SK-N-MC (cell line): ENCODE results near the gene SH2D4B.

ENCODE experiments used
- DNase-seq: peaks from one replicate; pipeline ENCODE4 v3.0.0-alpha.2; 2011; ENCODE audit warnings: low read depth, low spot score
- H3K27ac ChIP-seq: fragments of 200-600 bp; sonication (generic); 2 replicates; pipeline ENCODE4 v1.5.1; 2016; ENCODE audit warnings: mixed run types
- H3K36me3 ChIP-seq: fragments of 200-600 bp; sonication (generic); 2 replicates; pipeline ENCODE4 v1.6.1; 2017; ENCODE audit warnings: antibody characterized with exemption, low read length, mixed read lengths; ENCODE audit not compliant: insufficient read depth
- H3K4me3 ChIP-seq: fragments of 200-600 bp; sonication (generic); 2 replicates; pipeline ENCODE4 v1.5.1; 2016
- H3K9ac ChIP-seq: fragments of 200-600 bp; sonication (generic); 2 replicates; pipeline ENCODE4 v1.8.0; 2017; ENCODE audit warnings: mixed run types, mixed read lengths; ENCODE audit not compliant: insufficient read length
- H3K9me3 ChIP-seq: fragments of 200-600 bp; sonication (generic); 2 replicates; pipeline ENCODE4 v1.6.1; 2017; ENCODE audit warnings: low read depth, mild to moderate bottlenecking, antibody characterized with exemption, low read length, moderate library complexity, mixed read lengths
- EZH2 ChIP-seq: fragments of 200-600 bp; sonication (generic); IDR thresholded peaks from one replicate; pipeline ENCODE4 v1.6.1; 2017; ENCODE audit warnings: antibody characterized with exemption
- FOXP2 ChIP-seq: optimal IDR thresholded peaks from 2 replicates; pipeline ENCODE3; 2011; ENCODE audit warnings: mild to moderate bottlenecking, moderate library complexity; ENCODE audit not compliant: insufficient read depth; ENCODE audit errors: extremely low read length, control extremely low read depth
- POLR2AphosphoS5 ChIP-seq: IDR thresholded peaks from 2 replicates; pipeline ENCODE4 v1.6.1; 2012; ENCODE audit warnings: mild to moderate bottlenecking, low read depth, low read length, borderline replicate concordance

The SH2D4B gene

GRCh38 chr10:80614576-80615416 is 77.1 kb downstream of the SH2D4B start:
- Histone ChIP-seq H3K27ac (no peak overlapping the region), H3K4me3 (no peak overlapping the region), H3K36me3 (no peaks in the 10 kb centered on the region), H3K9me3 (no peaks in the 10 kb centered on the region), H3K9ac (no peak overlapping the region)
- DNase-seq: no peak
- TF ChIP-seq POLR2AphosphoS5: no peak
- TF ChIP-seq EZH2: no peak

- Histone ChIP-seq H3K36me3 (no peaks in the 10 kb centered on the region), H3K27ac (no peak overlapping the region), H3K4me3 (no peak overlapping the region), H3K9me3 (no peaks in the 10 kb centered on the region), H3K9ac (no peak overlapping the region)
- DNase-seq: no peak
- TF ChIP-seq POLR2AphosphoS5 (no peak), FOXP2 (no peak), EZH2 (no peak)
These were observed 80.1 kb downstream of the SH2D4B start for GRCh38 chr10:80617807-80618206.

- H3K27ac ChIP-seq: no peak overlapping the region
- H3K36me3 ChIP-seq: no peaks in the 10 kb centered on the region
- H3K9ac ChIP-seq: no peak overlapping the region
- DNase-seq: no peak
- TF ChIP-seq POLR2AphosphoS5 (no peak), FOXP2 (no peak), EZH2 (no peak)
- no peaks in the 10 kb centered on the region for H3K9me3 ChIP-seq
- H3K4me3 ChIP-seq: no peak overlapping the region
These were observed 81.3 kb downstream of the SH2D4B start for GRCh38 chr10:80619036-80619435.

- Histone ChIP-seq H3K4me3 (no peak overlapping the region), H3K27ac (no peak overlapping the region), H3K36me3 (no peaks in the 10 kb centered on the region), H3K9me3 (no peaks in the 10 kb centered on the region), H3K9ac (no peak overlapping the region)
- no peak for DNase-seq
- TF ChIP-seq FOXP2: no peak
- TF ChIP-seq EZH2: no peak
- no peak for TF ChIP-seq POLR2AphosphoS5
These were observed 84.5 kb downstream of the SH2D4B start for GRCh38 chr10:80622153-80622552.

- no peaks in the 10 kb centered on the region for H3K9me3 ChIP-seq
- H3K9ac ChIP-seq: no peak overlapping the region
- DNase-seq: no peak
- no peaks in the 10 kb centered on the region for H3K36me3 ChIP-seq
- no peak overlapping the region for H3K4me3 ChIP-seq
- no peak overlapping the region for H3K27ac ChIP-seq
- TF ChIP-seq EZH2 (no peak), FOXP2 (no peak), POLR2AphosphoS5 (no peak)
These were observed 92.6 kb downstream of the SH2D4B start for GRCh38 chr10:80630324-80630723.

GRCh38 chr10:80632742-80633141 is 95.0 kb downstream of the SH2D4B start:
- no peak overlapping the region for H3K4me3 ChIP-seq
- H3K36me3 ChIP-seq: no peaks in the 10 kb centered on the region
- H3K27ac ChIP-seq: no peak overlapping the region
- no peaks in the 10 kb centered on the region for H3K9me3 ChIP-seq
- no peak for DNase-seq
- H3K9ac ChIP-seq: no peak overlapping the region
- no peak for TF ChIP-seq EZH2
- no peak for TF ChIP-seq FOXP2
- no peak for TF ChIP-seq POLR2AphosphoS5

GRCh38 chr10:80633383-80633860 is 95.7 kb downstream of the SH2D4B start:
- H3K9ac ChIP-seq: no peak overlapping the region
- no peak overlapping the region for H3K27ac ChIP-seq
- no peaks in the 10 kb centered on the region for H3K36me3 ChIP-seq
- DNase-seq: no peak
- H3K4me3 ChIP-seq: no peak overlapping the region
- no peaks in the 10 kb centered on the region for H3K9me3 ChIP-seq
- no peak for TF ChIP-seq FOXP2
- TF ChIP-seq EZH2: no peak
- TF ChIP-seq POLR2AphosphoS5: no peak

GRCh38 chr10:80633910-80634309 is 96.2 kb downstream of the SH2D4B start:
- DNase-seq: no peak
- no peak for TF ChIP-seq FOXP2
- TF ChIP-seq POLR2AphosphoS5: no peak
- TF ChIP-seq EZH2: no peak
- no peaks in the 10 kb centered on the region for H3K36me3 ChIP-seq
- H3K27ac ChIP-seq: no peak overlapping the region
- no peaks in the 10 kb centered on the region for H3K9me3 ChIP-seq
- no peak overlapping the region for H3K4me3 ChIP-seq
- no peak overlapping the region for H3K9ac ChIP-seq
